OCI-LY7 (cell line): ENCODE results near the gene TRAF3IP3. TPM values are rescaled to one million over a fixed set of nuclear protein-coding genes. Genes with fewer than 3 reads are reported as not detected.

ENCODE experiments used
- BruUV-seq: library from RNA; stranded (reverse); fragments of 400-500 nt; replicated peaks from 2 replicates; lab custom pipeline; 2021; lab: Mats Ljungman, UMichigan
- CTCF ChIA-PET: fragments of 300-600 bp; sonication (Branson Sonifier 250); formaldehyde crosslinking; loops from one replicate; lab custom pipeline; 2022; ENCODE audit warnings: antibody characterized with exemption; ENCODE audit not compliant: unreplicated experiment; lab: Charles Lee
- POLR2A ChIA-PET: fragments of 300-600 bp; sonication (Branson Sonifier 250); formaldehyde crosslinking; loops from one replicate; lab custom pipeline; 2022; ENCODE audit warnings: antibody characterized with exemption; lab: Charles Lee
- DNase-seq: peaks from one replicate; pipeline ENCODE4 v3.0.0-alpha.2; 2015; ENCODE audit warnings: low spot score
- H2AFZ ChIP-seq: fragments of 200-600 bp; sonication (generic), shearing (Covaris generic); 2 replicates; pipeline ENCODE4 v1.6.1; 2014; ENCODE audit warnings: mild to moderate bottlenecking, antibody characterized with exemption, low read length, moderate library complexity
- H3K27ac ChIP-seq: fragments of 200-600 bp; sonication (generic); 2 replicates; pipeline ENCODE4 v1.5.1; 2014; ENCODE audit warnings: mixed run types, low read depth, mild to moderate bottlenecking, moderate library complexity, low read length, inconsistent platforms; ENCODE audit not compliant: poor library complexity, severe bottlenecking
- H3K36me3 ChIP-seq: fragments of 200-600 bp; sonication (generic); 2 replicates; pipeline ENCODE4 v1.6.1; 2014; ENCODE audit warnings: mild to moderate bottlenecking, antibody characterized with exemption, low read length, moderate library complexity, mixed read lengths; ENCODE audit not compliant: insufficient read depth
- H3K4me1 ChIP-seq: fragments of 200-600 bp; sonication (generic); 2 replicates; pipeline ENCODE4 v1.5.1; 2014; ENCODE audit warnings: mild to moderate bottlenecking, low read length; ENCODE audit not compliant: insufficient read depth, poor library complexity, severe bottlenecking
- H3K4me2 ChIP-seq: fragments of 200-600 bp; sonication (generic); 2 replicates; pipeline ENCODE4 v1.6.1; 2014; ENCODE audit warnings: mild to moderate bottlenecking, low read length
- H3K4me3 ChIP-seq: fragments of 200-600 bp; sonication (generic); 2 replicates; pipeline ENCODE4 v1.5.1; 2014; ENCODE audit warnings: mild to moderate bottlenecking, low read depth, low read length; ENCODE audit not compliant: poor library complexity, severe bottlenecking
- H3K79me2 ChIP-seq: fragments of 200-600 bp; sonication (generic); 2 replicates; pipeline ENCODE4 v1.6.1; 2016; ENCODE audit warnings: low read depth, mild to moderate bottlenecking, low read length, moderate library complexity, mixed read lengths; ENCODE audit not compliant: insufficient read depth
- H3K9me2 ChIP-seq: fragments of 200-600 bp; sonication (generic); 2 replicates; pipeline ENCODE4 v1.6.1; 2016; ENCODE audit warnings: mild to moderate bottlenecking, low read length, mixed read lengths; ENCODE audit not compliant: insufficient read depth
- H3K9me3 ChIP-seq: fragments of 200-600 bp; sonication (generic); 2 replicates; pipeline ENCODE4 v1.6.1; 2014; ENCODE audit warnings: mild to moderate bottlenecking, mixed run types, low read length, mixed read lengths
- H4K20me1 ChIP-seq: fragments of 200-600 bp; sonication (generic); 2 replicates; pipeline ENCODE4 v1.6.1; 2014; ENCODE audit warnings: mild to moderate bottlenecking, antibody characterized with exemption, low read length, moderate library complexity, mixed read lengths; ENCODE audit not compliant: insufficient read depth
- CTCF ChIP-seq: fragments of 200-600 bp; sonication (generic); conservative IDR thresholded peaks from 2 replicates; pipeline ENCODE4 v1.5.1; 2014; ENCODE audit warnings: mild to moderate bottlenecking, antibody characterized with exemption, low read length, moderate library complexity, mixed read lengths
- EZH2phosphoT487 ChIP-seq: fragments of 200-600 bp; sonication (generic); IDR thresholded peaks from 2 replicates; pipeline ENCODE4 v1.6.1; 2018; ENCODE audit warnings: low read depth, borderline replicate concordance, mild to moderate bottlenecking, mixed run types, antibody characterized with exemption, low read length, moderate library complexity, mixed read lengths
- intact Hi-C: fragments of 100-400 bp; cut with micrococcal nuclease; formaldehyde crosslinking; loops from one replicate; pipeline ENCODE4 v1.10.0; 2022; ENCODE audit not compliant: unreplicated experiment
- total RNA-seq, 2 experiments: library from RNA; depleted of rRNA in 1 of 2; stranded (reverse); fragments of >200 nt in 1 of 2; shearing (Covaris generic) in 1 of 2; gene quantifications; 2 replicates each; pipeline ENCODE4 v1.2.3, GENCODE V29; 2014 to 2022

Gene TRAF3IP3
- total RNA-seq, 2 experiments from 2014 or later: 22.1 to 53.6 TPM

DNA sequence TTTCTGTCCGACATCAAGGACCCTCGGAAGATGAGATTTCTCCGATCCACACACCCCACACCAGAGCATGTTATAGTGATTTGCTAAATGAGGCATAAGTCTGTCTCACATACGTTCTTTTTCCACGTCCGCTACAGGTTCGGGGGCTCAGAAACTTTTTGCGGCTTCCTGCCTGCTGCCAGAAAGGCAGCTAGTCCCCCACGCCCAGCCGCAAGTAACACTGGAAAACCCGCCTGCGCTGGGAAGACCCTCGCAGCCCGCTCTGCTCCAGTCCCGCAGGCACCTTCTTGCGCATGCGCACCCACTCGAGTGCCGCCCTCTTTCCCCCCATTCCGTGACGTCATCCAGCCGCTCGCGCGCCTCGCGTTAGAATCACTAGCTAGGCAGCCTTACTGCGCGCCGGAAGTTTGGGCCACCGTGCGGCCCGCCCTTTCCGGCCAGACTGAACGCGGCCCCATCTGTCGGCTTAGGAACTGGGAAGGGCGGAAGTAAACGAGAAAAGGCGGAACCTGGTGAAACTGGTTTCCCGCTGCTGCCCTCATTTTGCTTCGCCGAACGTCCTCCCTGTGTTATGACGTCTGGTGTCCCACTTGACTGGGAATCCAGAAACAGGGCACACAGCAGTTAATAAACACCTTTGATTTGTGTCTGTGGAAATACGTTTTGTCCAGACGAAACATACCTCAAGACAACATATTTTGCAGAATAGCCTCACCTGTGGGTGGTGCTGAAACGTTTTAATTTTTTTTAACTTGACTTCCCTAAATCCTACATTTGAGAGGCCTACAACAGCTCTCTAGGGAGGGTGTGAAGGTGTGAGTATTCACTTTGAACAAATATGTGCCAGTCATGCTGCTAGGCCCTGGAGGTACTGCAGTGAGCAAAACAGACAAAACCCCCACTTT, 28.7 kb downstream of the TRAF3IP3 start, which contains the start of gene C1orf74:
C1orf74 (minus strand) TSS at position 295 of the 905 bp plus-strand sequence. CDS start 925 bp downstream, outside the sequence.
- TF ChIP-seq EZH2phosphoT487 (no peak), CTCF (peak; percentile 37; the same call in 1 of the 2 replicates)
- peaks cover 15% of the 10 kb centered on the region for H3K4me1 ChIP-seq
- peak within 1 kb of the TSS; percentile 93 for H3K4me3 ChIP-seq
- TSS peak; percentile 91 for BruUV-seq
- ChIA-PET CTCF (no interaction called here), POLR2A (interaction anchor here (0.6 to 2.4 kb wide), 8 partner anchors 9 to 468 kb away, joined by 3 to 21 read pairs (median 7); partner anchors contain the start of gene TRAF3IP3)
- H3K9me3 ChIP-seq: peaks cover 5% of the 10 kb centered on the region; the same call in 1 of the 2 replicates
- H3K4me2 ChIP-seq: peak within 1 kb of the TSS; percentile 95
- peak; percentile 98 for DNase-seq
- H2AFZ ChIP-seq: peak within 1 kb of the TSS; percentile 100
- no peaks in the 10 kb centered on the region for H3K9me2 ChIP-seq
- peaks cover 31% of the 10 kb centered on the region for H3K36me3 ChIP-seq
- peaks cover 8% of the 10 kb centered on the region; the same call in 1 of the 2 replicates for H3K79me2 ChIP-seq
- no peaks in the 10 kb centered on the region for H4K20me1 ChIP-seq
- intact Hi-C loops: loop anchor here (1.0 to 5.0 kb wide), 2 partner anchors 28 to 43 kb away; partner anchors contain the start of genes TRAF3IP3 and UTP25
- H3K27ac ChIP-seq: peak within 1 kb of the TSS; percentile 52

- intact Hi-C loops: no loop called here
- no peaks in the 10 kb centered on the region for H4K20me1 ChIP-seq
- H3K4me1 ChIP-seq: peaks cover 15% of the 10 kb centered on the region
- H3K4me3 ChIP-seq: no peak overlapping the region
- no peak overlapping the region for H3K27ac ChIP-seq
- CTCF ChIA-PET: no interaction called here
- BruUV-seq: no TSS peak
- no peak for DNase-seq
- H2AFZ ChIP-seq: peak overlapping the region; percentile 100; the same call in 1 of the 2 replicates
- peaks cover 22% of the 10 kb centered on the region for H3K36me3 ChIP-seq
- H3K9me2 ChIP-seq: no peaks in the 10 kb centered on the region
- POLR2A ChIA-PET: interaction anchor here (0.6 to 2.9 kb wide), 5 partner anchors 8 to 156 kb away, joined by 3 to 11 read pairs (median 4); partner anchors contain the start of gene TRAF3IP3
- no peak overlapping the region for H3K4me2 ChIP-seq
- TF ChIP-seq EZH2phosphoT487 (no peak), CTCF (no peak)
- peaks cover 5% of the 10 kb centered on the region; the same call in 1 of the 2 replicates for H3K9me3 ChIP-seq
- peaks cover 8% of the 10 kb centered on the region; the same call in 1 of the 2 replicates for H3K79me2 ChIP-seq
Measured at GRCh38 chr1:209785592-209785991, 29.7 kb downstream of the TRAF3IP3 start.
